Trophoblast cell (in vitro differentiated cells and primary cell): ENCODE measurements around the gene MTFR1L.
A peak's percentile ranks its signal among the peaks of the same experiment; 100 is the strongest.

ENCODE experiments used
- DNase-seq, 2 donors: peaks; one replicate each; pipeline ENCODE4 v3.0.0-alpha.2; 2016
- H2AFZ ChIP-seq: 2 replicates; pipeline ENCODE4 v1.6.1; 2013; ENCODE audit warnings: low read length, moderate library complexity, mild to moderate bottlenecking; ENCODE audit not compliant: insufficient read depth, poor library complexity
- H2AK5ac ChIP-seq: 2 replicates; pipeline ENCODE4 v1.6.1; 2013; ENCODE audit warnings: mild to moderate bottlenecking, low read length
- H2BK120ac ChIP-seq: 2 replicates; pipeline ENCODE4 v1.6.1; 2013; ENCODE audit warnings: low read length, mild to moderate bottlenecking, moderate library complexity; ENCODE audit not compliant: insufficient read depth, poor library complexity
- H2BK12ac ChIP-seq: 2 replicates; pipeline ENCODE4 v1.6.1; 2013; ENCODE audit warnings: mild to moderate bottlenecking, low read length, moderate library complexity
- H2BK5ac ChIP-seq: 2 replicates; pipeline ENCODE4 v1.6.1; 2013; ENCODE audit warnings: low read length, low read depth, moderate library complexity, mild to moderate bottlenecking; ENCODE audit not compliant: poor library complexity
- H3K14ac ChIP-seq: 2 replicates; pipeline ENCODE4 v1.6.1; 2013; ENCODE audit warnings: mild to moderate bottlenecking, low read length
- H3K18ac ChIP-seq: 2 replicates; pipeline ENCODE4 v1.6.1; 2013; ENCODE audit warnings: mild to moderate bottlenecking, low read length
- H3K23ac ChIP-seq: 2 replicates; pipeline ENCODE4 v1.6.1; 2013; ENCODE audit warnings: low read length
- H3K27ac ChIP-seq: 2 replicates; pipeline ENCODE4 v1.5.1; 2013; ENCODE audit warnings: low read depth, mild to moderate bottlenecking, inconsistent platforms, low read length, moderate library complexity
- H3K27me3 ChIP-seq: 2 replicates; pipeline ENCODE4 v1.6.1; 2013; ENCODE audit warnings: inconsistent platforms, mild to moderate bottlenecking, low read length, moderate library complexity; ENCODE audit not compliant: insufficient read depth
- H3K36me3 ChIP-seq, 2 experiments: 1 replicate in 1 of 2; 2 replicates in 1 of 2; pipeline ENCODE4 v1.6.1; 2013; ENCODE audit warnings: low read length in 2 of 2, mild to moderate bottlenecking in 2 of 2, moderate library complexity in 1 of 2; ENCODE audit not compliant: insufficient read depth in 2 of 2, control insufficient read depth in 1 of 2
- H3K4ac ChIP-seq: 2 replicates; pipeline ENCODE4 v1.6.1; 2013; ENCODE audit warnings: low read depth, mild to moderate bottlenecking, low read length, moderate library complexity
- H3K4me1 ChIP-seq, 2 experiments: 1 replicate in 1 of 2; 2 replicates in 1 of 2; pipeline ENCODE4 v1.6.1; 2013; ENCODE audit warnings: low read length in 2 of 2, mild to moderate bottlenecking in 2 of 2, moderate library complexity in 1 of 2; ENCODE audit not compliant: insufficient read depth in 2 of 2, control insufficient read depth in 1 of 2
- H3K4me2 ChIP-seq: 2 replicates; pipeline ENCODE4 v1.6.1; 2013; ENCODE audit warnings: inconsistent platforms, mild to moderate bottlenecking, low read length, moderate library complexity
- H3K4me3 ChIP-seq: 2 replicates; pipeline ENCODE4 v1.5.1; 2013; ENCODE audit warnings: mild to moderate bottlenecking, low read depth, low read length, inconsistent platforms
- H3K79me1 ChIP-seq: one replicate; pipeline ENCODE4 v1.6.1; 2013; ENCODE audit warnings: low read length
- H3K79me2 ChIP-seq: 2 replicates; pipeline ENCODE4 v1.6.1; 2013; ENCODE audit warnings: low read length, mild to moderate bottlenecking; ENCODE audit not compliant: control insufficient read depth, insufficient read depth, poor library complexity
- H3K9ac ChIP-seq: 2 replicates; pipeline ENCODE4 v1.6.1; 2013; ENCODE audit warnings: mild to moderate bottlenecking, low read length
- H3K9me3 ChIP-seq: 2 replicates; pipeline ENCODE4 v1.6.1; 2013; ENCODE audit warnings: low read depth, mild to moderate bottlenecking, control low read depth, inconsistent platforms, low read length; ENCODE audit not compliant: insufficient read depth
- H4K12ac ChIP-seq: 2 replicates; pipeline ENCODE4 v1.6.1; 2013; ENCODE audit warnings: low read depth, mild to moderate bottlenecking, low read length, moderate library complexity
- H4K8ac ChIP-seq: 2 replicates; pipeline ENCODE4 v1.6.1; 2013; ENCODE audit warnings: low read depth, mild to moderate bottlenecking, low read length, moderate library complexity
- H4K91ac ChIP-seq: one replicate; pipeline ENCODE4 v1.6.1; 2013; ENCODE audit warnings: low read depth, mild to moderate bottlenecking, low read length, moderate library complexity
- WGBS: extraction: QIAGEN DNeasy Blood & Tissue Kit; methylation state at CpG from one replicate; pipeline ENCODE4 v1.1.7; 2013; ENCODE audit warnings: missing lambda C conversion rate; ENCODE audit not compliant: insufficient read length, insufficient coverage; ENCODE audit errors: extremely low coverage; 5-methylcytosine and 5-hydroxymethylcytosine counted together

The MTFR1L gene

GRCh38 chr1:25800703-25801377, 18.9 kb upstream of the MTFR1L start:
- no peak overlapping the region for H2BK120ac ChIP-seq

GRCh38 chr1:25802915-25803314, 16.8 kb upstream of the MTFR1L start:
- Histone ChIP-seq H2BK5ac (no peak overlapping the region), H3K4me1 (peaks cover 11 to 13% of the 10 kb centered on the region in 2 experiments), H2BK12ac (no peak overlapping the region), H3K4ac (no peak overlapping the region), H3K9me3 (no peaks in the 10 kb centered on the region), H3K4me2 (no peak overlapping the region), H2BK120ac (no peak overlapping the region), H3K27me3 (no peaks in the 10 kb centered on the region), H2AFZ (no peak overlapping the region), H3K27ac (no peak overlapping the region), H3K36me3 (peaks cover 12 to 20% of the 10 kb centered on the region in 2 experiments), H3K79me1 (peaks cover 3% of the 10 kb centered on the region), H3K23ac (peak overlapping the region; percentile 47), H2AK5ac (no peak overlapping the region), H3K4me3 (no peak overlapping the region), H3K18ac (no peak overlapping the region), H3K14ac (no peak overlapping the region), H4K8ac (no peak overlapping the region), H4K91ac (no peak overlapping the region), H3K9ac (peak overlapping the region; percentile 28), H4K12ac (no peak overlapping the region), H3K79me2 (peaks cover 4% of the 10 kb centered on the region)
- WGBS = no CpG with 5 or more reads among the region's 6 CpGs
- no peak for DNase-seq

More at GRCh38 chr1:25800703-25801377, 18.9 kb upstream of the MTFR1L start:
- no peaks in the 10 kb centered on the region for H3K27me3 ChIP-seq
- peak overlapping the region; percentile 73 for H3K4me2 ChIP-seq
- H3K23ac ChIP-seq = no peak overlapping the region
- H3K4me1 ChIP-seq = peaks cover 11 to 13% of the 10 kb centered on the region in 2 experiments
- peak overlapping the region; percentile 73 for H3K18ac ChIP-seq
- H4K12ac ChIP-seq = peak overlapping the region; percentile 43
- peaks cover 4% of the 10 kb centered on the region for H3K79me2 ChIP-seq
- peaks cover 3% of the 10 kb centered on the region for H3K79me1 ChIP-seq
- peak overlapping the region; percentile 83 for H4K8ac ChIP-seq
- H3K9me3 ChIP-seq = no peaks in the 10 kb centered on the region
- no peak overlapping the region for H2BK5ac ChIP-seq
- no peak overlapping the region for H3K9ac ChIP-seq
- H3K27ac ChIP-seq = no peak overlapping the region
- H3K36me3 ChIP-seq = peaks cover 7% of the 10 kb centered on the region in 2 experiments
- H3K4ac ChIP-seq = no peak overlapping the region
- H3K4me3 ChIP-seq = peak overlapping the region; percentile 83
- WGBS = no CpG with 5 or more reads among the region's 15 CpGs
- peak overlapping the region; percentile 23 for H3K14ac ChIP-seq
- H2AK5ac ChIP-seq = no peak overlapping the region
- H4K91ac ChIP-seq = no peak overlapping the region
- H2BK12ac ChIP-seq = no peak overlapping the region
- no peak for DNase-seq
- peak overlapping the region; percentile 94 for H2AFZ ChIP-seq

- no CpG with 5 or more reads among the region's 1 CpG for WGBS
- H4K91ac ChIP-seq = no peak overlapping the region
- peaks cover 16 to 20% of the 10 kb centered on the region in 2 experiments for H3K36me3 ChIP-seq
- no peak overlapping the region for H2BK120ac ChIP-seq
- H3K9ac ChIP-seq = no peak overlapping the region
- H3K79me2 ChIP-seq = peaks cover 4% of the 10 kb centered on the region
- H3K79me1 ChIP-seq = peaks cover 3% of the 10 kb centered on the region
- no peak overlapping the region for H2AFZ ChIP-seq
- H3K14ac ChIP-seq = no peak overlapping the region
- peaks cover 11 to 13% of the 10 kb centered on the region in 2 experiments for H3K4me1 ChIP-seq
- DNase-seq = no peak
- no peaks in the 10 kb centered on the region for H3K9me3 ChIP-seq
- no peak overlapping the region for H3K4me2 ChIP-seq
- H3K23ac ChIP-seq = no peak overlapping the region
- H3K18ac ChIP-seq = no peak overlapping the region
- H4K12ac ChIP-seq = no peak overlapping the region
- H3K27ac ChIP-seq = no peak overlapping the region
- H2AK5ac ChIP-seq = no peak overlapping the region
- no peak overlapping the region for H2BK5ac ChIP-seq
- no peak overlapping the region for H3K4ac ChIP-seq
- no peak overlapping the region for H4K8ac ChIP-seq
- H2BK12ac ChIP-seq = no peak overlapping the region
- H3K4me3 ChIP-seq = no peak overlapping the region
- H3K27me3 ChIP-seq = no peaks in the 10 kb centered on the region
Observed at GRCh38 chr1:25803368-25803767, 16.4 kb upstream of the MTFR1L start.

GRCh38 chr1:25804244-25804963, 15.3 kb upstream of the MTFR1L start:
- Histone ChIP-seq H2BK12ac (no peak overlapping the region), H3K9me3 (no peaks in the 10 kb centered on the region), H3K14ac (no peak overlapping the region), H3K4me3 (no peak overlapping the region), H3K27ac (no peak overlapping the region), H2BK5ac (no peak overlapping the region), H3K79me1 (peaks cover 3% of the 10 kb centered on the region), H3K9ac (no peak overlapping the region), H3K79me2 (peaks cover 4% of the 10 kb centered on the region), H3K4me2 (no peak overlapping the region), H3K23ac (no peak overlapping the region), H4K8ac (no peak overlapping the region), H3K36me3 (peaks cover 26 to 29% of the 10 kb centered on the region in 2 experiments), H2AK5ac (no peak overlapping the region), H4K12ac (no peak overlapping the region), H3K4ac (no peak overlapping the region), H4K91ac (no peak overlapping the region), H3K18ac (no peak overlapping the region), H2BK120ac (no peak overlapping the region), H3K4me1 (peaks cover 10 to 11% of the 10 kb centered on the region in 2 experiments), H3K27me3 (no peaks in the 10 kb centered on the region), H2AFZ (no peak overlapping the region)
- no peak for DNase-seq
- WGBS = no CpG with 5 or more reads among the region's 10 CpGs
